ENCODE results near the gene FBN3. TPM values are rescaled to one million over a fixed set of nuclear protein-coding genes. Genes with fewer than 3 reads are reported as not detected.

FBN3 gene
- total and polyA plus RNA-seq, 2 experiments from 2014 or later = 5.6 to 15.1 TPM

GRCh38 chr19:8069096-8069973, 80.1 kb downstream of the FBN3 start:
- no peaks in the 10 kb centered on the region for H3K36me3 ChIP-seq
- H3K9me3 ChIP-seq (ENCODE audit: low read depth) = no peaks in the 10 kb centered on the region
- no peak overlapping the region for H3K4me3 ChIP-seq
- no peak for DNase-seq (ENCODE audit: low read depth in 1 of 2, low spot score in 1 of 2)
- H3K27me3 ChIP-seq = no peaks in the 10 kb centered on the region
- H3K4me1 ChIP-seq (ENCODE audit: low read depth) = no peaks in the 10 kb centered on the region
- TF ChIP-seq CTCF (IDR thresholded peaks at IDR 0.05; ENCODE audit: low read depth, low read length) = peak; percentile 60
- H3K27ac ChIP-seq = no peak overlapping the region

- no peak for DNase-seq (ENCODE audit: low read depth in 1 of 2, low spot score in 1 of 2)
- no peaks in the 10 kb centered on the region for H3K4me1 ChIP-seq (ENCODE audit: low read depth)
- H3K27ac ChIP-seq = no peak overlapping the region
- H3K27me3 ChIP-seq = no peaks in the 10 kb centered on the region
- no peaks in the 10 kb centered on the region for H3K36me3 ChIP-seq
- no peak for TF ChIP-seq CTCF (IDR thresholded peaks at IDR 0.05; ENCODE audit: low read depth, low read length)
- no peaks in the 10 kb centered on the region for H3K9me3 ChIP-seq (ENCODE audit: low read depth)
- no peak overlapping the region for H3K4me3 ChIP-seq
Observed at GRCh38 chr19:8065875-8066261, 83.5 kb downstream of the FBN3 start.

GRCh38 chr19:8064911-8065874, 84.2 kb downstream of the FBN3 start:
- Histone ChIP-seq H3K36me3 (no peaks in the 10 kb centered on the region), H3K4me3 (no peak overlapping the region), H3K27me3 (no peaks in the 10 kb centered on the region), H3K9me3 (ENCODE audit: low read depth) (no peaks in the 10 kb centered on the region), H3K27ac (no peak overlapping the region), H3K4me1 (ENCODE audit: low read depth) (no peaks in the 10 kb centered on the region)
- no peak for TF ChIP-seq CTCF (IDR thresholded peaks at IDR 0.05; ENCODE audit: low read depth, low read length)
- DNase-seq (ENCODE audit: low read depth in 1 of 2, low spot score in 1 of 2) = no peak

GRCh38 chr19:8057545-8058270, 91.7 kb downstream of the FBN3 start:
- no peak for TF ChIP-seq CTCF (IDR thresholded peaks at IDR 0.05; ENCODE audit: low read depth, low read length)
- Histone ChIP-seq H3K4me3 (no peak overlapping the region), H3K36me3 (no peaks in the 10 kb centered on the region), H3K9me3 (ENCODE audit: low read depth) (no peaks in the 10 kb centered on the region), H3K27me3 (no peaks in the 10 kb centered on the region), H3K27ac (no peak overlapping the region), H3K4me1 (ENCODE audit: low read depth) (no peaks in the 10 kb centered on the region)
- DNase-seq (ENCODE audit: low read depth in 1 of 2, low spot score in 1 of 2) = no peak

GRCh38 chr19:8056533-8056932, 92.9 kb downstream of the FBN3 start:
- TF ChIP-seq CTCF (IDR thresholded peaks at IDR 0.05; ENCODE audit: low read depth, low read length) = no peak
- no peak overlapping the region for H3K27ac ChIP-seq
- H3K4me1 ChIP-seq (ENCODE audit: low read depth) = no peaks in the 10 kb centered on the region
- H3K9me3 ChIP-seq (ENCODE audit: low read depth) = no peaks in the 10 kb centered on the region
- no peaks in the 10 kb centered on the region for H3K27me3 ChIP-seq
- no peak overlapping the region for H3K4me3 ChIP-seq
- DNase-seq (ENCODE audit: low read depth in 1 of 2, low spot score in 1 of 2) = no peak
- no peaks in the 10 kb centered on the region for H3K36me3 ChIP-seq

Measured in cardiac muscle cell (in vitro differentiated cells and primary cell).